Activated CD8-positive, alpha-beta memory T cell treated with anti-CD3 and anti-CD28 coated beads, Interleukin-2, amount 50 U/mL, for 1 hour (primary cell): ENCODE data around the gene GAN.
"Not testable (repeated sequence)": the region's sequence is repeated elsewhere in the genome, so short reads cannot be mapped to it uniquely, and the experiment has no call there.

Source experiments
- DNase-seq: peaks from one replicate; pipeline ENCODE4 v3.0.0-alpha.2; 2020; ENCODE audit errors: extremely low read depth

GAN gene

DNA sequence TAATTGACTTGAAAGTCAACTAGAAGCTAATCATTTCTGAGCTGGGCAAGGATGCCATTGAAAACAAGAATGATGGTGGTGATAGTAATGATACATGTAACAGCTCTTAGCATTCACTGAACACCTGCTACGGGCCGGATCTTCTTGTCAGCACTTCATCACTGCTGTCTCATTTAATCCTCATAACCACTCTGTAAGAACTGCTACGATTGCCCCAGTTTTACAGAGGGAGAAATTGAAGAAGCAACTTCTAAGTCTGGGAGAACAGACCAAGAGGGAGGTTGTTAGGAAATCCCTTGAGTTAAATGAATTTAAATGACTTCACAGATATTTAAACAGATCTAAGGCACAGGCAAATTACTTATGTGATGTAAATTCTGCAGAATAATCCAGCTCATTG is 7.0 kb upstream of the GAN start:
- no peak for DNase-seq

DNA sequence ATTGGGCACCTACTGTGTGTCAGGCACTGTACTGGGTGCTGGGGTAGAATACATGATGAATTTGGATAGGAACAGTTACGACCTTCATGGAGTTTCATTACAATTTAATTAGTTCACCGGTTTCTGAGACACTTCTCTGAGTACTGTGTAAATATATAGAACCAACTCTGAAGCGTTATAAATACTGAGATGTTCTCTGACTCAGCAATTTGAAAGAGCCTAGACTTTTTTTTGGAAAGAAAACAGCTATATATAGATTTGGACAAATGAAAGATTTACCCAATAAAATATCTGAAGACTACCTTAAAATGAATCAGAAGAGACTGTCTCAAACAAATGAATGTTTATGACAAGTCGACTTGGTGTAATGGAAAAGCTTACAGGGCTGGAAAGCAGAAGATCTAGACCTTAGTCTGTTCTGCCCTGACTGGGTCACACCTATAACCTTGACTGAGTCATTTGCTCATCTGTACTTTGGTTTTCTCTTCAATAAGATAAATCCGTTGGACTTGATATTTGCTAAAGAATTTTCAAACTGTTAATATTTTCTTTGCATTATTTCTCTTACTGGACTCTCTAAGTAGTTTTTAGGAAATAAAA is 4.6 kb upstream of the GAN start:
- DNase-seq: no peak

DNA sequence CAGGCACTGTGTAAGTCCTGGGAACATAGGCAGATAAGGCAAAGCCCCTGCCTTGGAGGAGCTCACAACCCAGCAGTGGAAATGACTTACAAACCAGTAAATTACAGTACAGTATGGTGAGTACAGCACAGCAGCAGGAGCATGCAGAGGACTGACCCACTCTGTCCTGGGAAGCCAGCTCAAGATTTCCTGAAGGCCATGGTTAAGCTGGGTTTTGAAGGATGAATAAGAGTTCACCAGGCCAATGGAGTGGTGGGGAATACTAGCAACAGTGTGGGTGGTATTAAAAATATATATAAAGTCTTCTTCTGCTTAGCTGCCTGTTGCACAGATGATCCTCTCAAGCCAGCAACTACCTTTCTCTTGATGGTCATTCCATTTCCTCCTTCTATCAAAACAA is 3.0 kb upstream of the GAN start:
- no peak for DNase-seq

DNA sequence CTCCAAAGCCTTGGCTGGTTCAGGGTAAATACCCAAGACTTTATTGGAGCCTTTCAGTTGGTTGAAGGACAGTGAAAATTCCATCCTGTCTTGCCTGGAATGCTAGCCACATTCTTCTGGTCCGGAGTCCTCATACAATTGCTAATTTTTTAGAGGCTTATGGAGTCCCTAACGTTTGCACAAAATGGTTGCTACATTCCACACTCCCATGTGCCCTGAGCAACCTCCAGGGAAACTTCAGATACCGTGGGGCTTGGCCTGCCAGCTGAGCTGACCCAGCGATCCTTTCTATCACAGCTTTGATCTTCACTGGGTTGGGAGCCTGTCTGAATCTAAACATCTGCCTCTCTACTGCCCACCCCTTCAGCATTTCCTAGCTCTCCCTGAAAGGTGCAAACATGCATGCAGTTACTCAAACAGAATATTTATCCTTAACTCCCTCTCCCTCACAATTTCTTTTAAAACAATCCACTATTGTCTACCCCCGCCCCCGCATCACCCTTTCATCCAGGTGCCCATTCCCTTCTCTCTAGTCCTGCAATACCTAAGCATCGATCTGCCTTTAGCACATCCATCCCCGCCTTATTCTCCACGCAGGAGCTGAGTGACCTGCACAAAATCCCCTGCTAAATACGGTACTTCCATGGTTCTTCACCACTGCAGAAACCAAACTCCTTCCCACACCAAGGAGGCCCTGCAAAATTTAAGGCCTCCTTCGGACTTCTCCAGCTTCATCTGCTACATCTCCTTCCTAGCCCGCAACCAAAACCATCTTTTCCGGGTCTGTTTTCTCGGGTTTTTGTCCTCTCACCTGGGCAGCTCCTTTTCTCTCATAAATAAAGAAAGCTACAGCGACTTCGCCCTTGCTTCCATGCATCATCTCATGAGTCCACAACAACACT is 810 bp upstream of the GAN start:
- DNase-seq: no peak

DNA sequence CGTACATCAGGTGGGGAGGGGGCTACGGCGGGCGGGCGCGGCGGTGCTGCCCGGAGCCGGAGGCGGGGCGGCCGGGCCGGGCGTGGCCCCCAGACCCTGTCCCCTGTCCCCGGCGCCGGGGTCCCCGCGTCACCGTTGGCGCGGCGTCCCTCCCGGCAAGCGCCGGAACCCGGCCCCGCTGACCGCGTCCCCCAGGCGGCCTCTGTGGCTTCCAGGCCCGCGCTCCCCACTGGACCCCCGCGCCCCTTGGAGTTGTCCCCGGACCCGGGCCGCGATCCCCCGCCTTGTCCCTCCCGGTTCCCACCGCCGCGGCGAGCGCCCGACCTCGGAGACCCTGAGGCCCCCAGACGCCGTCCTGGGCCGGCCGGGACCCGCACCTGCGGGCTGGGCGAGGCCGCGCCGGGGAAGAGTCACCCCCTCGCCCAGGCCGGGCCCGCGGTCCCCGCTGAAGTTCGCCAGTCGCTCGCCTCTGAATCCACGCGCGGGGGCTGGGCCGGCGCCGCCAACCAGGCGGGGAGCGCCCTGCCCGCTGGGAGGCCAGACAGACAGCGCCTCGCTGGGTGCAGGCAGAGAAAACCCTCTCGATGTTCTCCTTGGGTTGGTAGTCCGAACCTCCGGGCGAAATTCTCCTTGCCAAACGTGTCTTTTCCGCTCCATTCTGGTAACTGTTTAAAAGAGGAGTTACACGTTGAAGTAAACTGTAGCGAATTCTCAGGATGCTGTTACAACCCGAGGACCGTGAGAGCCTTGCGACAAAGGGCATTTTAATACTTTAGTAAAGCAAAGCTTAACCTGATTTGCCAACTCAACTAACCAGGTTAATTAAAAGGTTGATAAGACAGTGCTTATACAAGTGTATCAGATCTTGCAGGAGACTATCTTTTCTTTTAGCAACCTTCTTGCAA is 761 bp downstream of the GAN start:
- peak; percentile 2 for DNase-seq

DNA sequence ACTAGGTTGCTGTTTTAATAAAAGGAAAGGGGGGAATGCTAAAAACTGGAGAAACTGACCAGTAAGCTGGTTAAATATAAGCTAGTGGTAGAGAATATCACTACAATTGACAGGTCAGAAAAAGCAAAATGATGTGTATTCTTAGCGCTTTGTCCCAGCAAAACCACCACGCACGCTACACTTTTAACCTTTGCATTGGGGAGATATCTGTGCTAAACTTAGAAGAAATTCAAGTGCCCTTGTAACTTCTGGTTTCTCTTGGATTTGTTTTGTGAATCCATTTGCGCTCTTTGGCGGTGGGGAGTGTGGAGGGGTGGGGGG is 1.4 kb downstream of the GAN start:
- DNase-seq: no peak

DNA sequence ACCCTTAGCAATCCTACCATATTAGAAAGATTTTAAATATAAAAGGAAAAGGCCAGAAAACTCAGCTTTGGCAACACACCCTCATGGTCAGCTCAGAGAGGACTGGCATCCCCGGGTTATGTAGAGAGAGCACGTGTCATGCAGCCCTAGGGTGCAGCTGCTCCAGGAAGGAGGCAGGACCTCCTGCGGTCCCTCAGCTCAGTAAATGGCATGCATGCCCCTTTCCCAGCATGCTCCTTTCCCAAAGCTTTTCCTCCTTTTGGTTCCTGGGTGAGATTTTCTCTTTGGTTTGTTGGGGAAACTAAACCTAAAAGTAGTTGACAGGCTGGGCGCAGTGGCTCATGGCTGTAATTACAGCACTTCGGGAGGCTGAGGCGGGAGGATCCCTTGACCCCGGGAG is 3.9 kb downstream of the GAN start:
- no peak for DNase-seq

DNA sequence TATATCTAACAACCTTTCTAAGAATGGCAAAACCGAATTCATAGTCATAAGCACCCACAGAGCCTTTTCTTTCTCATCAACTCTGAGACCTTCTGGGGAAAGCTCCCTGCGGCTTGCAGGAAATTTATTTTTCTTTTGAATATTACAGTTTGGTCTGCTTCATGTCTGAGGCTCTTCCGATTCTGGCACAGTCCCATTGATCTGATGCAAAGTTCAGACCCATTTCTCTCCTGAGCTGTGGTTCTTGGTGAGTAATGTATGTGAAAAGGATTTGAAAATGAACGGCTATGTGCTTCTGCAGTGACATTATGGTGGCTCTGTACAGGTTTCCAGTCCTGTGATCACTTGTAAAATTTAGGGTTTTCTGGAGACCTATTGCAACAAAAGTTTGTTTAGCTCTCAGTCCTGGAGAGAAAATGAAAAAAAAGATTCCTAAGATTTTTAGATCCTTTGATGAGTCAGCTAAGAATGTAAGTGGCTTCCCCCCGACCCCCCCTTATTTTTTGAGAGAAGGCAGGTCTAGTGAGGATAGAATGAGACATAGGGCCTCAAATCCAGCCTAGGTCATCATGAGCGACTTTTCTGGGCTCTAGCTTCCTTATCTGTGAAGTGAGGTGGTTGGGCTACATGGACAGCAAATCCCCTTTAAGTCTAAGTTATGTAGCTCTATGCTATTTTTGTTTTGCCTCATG is 4.6 kb downstream of the GAN start:
- DNase-seq: no peak

DNA sequence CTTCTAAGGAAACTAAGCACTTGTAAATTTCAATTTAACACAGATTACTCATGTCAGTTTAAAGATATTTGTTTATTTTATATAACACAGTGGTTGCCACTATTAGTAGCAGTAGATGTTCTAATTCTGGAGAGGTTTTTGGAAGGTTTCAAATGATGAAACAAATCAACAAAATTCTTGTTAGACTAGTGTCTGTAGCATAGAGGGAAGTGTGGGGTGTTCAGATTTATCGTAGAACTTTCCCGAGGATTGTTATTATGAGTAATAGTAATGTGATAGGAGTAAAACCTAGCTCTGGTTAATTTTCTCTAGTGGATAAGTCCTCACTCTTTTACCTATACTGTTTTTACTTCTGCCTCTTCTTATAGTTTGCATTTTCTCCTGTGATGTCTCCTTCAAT is 6.3 kb downstream of the GAN start:
- no peak for DNase-seq

DNA sequence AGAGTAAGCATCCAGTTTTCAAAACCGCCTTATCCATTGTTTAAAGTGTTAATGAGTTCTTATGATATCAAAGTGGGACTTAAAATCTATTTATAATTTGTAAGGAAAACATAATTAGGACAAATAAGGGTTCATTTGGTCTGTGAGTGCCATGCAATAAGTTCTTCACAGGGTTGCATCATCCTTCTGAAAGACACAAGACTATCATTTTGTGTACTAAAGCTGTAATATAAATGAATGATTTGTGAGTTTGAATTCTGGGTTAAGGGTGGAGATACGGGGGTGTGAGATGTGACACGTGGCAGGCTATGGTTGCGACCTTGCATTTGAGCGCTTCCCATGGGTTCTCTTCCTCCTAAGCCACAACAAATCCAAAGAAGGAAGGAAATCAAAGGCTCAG is 6.8 kb downstream of the GAN start:
- DNase-seq: no peak

DNA sequence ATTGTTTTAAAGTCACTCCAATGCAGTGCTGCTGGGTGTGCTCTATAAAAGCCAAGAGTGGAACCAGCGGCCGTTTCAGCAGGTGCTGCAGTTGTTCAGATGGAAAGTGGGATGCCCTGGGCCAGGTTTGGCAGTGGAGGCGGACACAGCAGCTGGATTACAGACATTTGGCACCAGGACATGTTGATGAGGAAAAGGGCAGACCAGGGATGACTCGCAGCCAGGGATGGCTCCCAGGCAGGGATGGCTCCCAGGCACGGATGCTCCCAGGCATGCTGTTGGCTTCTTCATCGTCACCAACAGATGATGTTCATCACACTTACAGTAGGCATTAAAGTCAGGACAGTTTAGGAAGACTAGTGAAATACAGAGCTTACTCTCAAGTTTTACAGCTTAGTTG is 10.0 kb downstream of the GAN start:
- DNase-seq: no peak

DNA sequence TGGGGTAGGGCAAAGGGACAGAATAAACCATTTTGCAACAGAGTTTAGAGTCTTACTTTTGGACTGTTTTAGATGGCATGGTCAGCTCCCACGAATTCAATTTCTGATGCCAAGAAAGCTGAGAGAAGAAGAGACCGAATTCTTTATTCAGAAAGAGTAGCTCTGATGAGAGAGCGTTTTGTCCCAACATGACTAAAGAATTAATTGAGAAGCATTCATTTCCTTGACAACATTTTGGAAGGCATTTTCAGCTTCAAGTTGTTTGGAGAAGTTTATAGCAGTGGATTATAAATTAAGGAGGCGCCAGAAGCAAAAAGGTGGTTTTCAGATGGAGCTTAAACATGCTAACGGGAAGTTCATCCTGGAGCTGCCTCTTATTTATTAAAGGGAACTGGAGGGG is 12.2 kb downstream of the GAN start:
- DNase-seq: no peak

DNA sequence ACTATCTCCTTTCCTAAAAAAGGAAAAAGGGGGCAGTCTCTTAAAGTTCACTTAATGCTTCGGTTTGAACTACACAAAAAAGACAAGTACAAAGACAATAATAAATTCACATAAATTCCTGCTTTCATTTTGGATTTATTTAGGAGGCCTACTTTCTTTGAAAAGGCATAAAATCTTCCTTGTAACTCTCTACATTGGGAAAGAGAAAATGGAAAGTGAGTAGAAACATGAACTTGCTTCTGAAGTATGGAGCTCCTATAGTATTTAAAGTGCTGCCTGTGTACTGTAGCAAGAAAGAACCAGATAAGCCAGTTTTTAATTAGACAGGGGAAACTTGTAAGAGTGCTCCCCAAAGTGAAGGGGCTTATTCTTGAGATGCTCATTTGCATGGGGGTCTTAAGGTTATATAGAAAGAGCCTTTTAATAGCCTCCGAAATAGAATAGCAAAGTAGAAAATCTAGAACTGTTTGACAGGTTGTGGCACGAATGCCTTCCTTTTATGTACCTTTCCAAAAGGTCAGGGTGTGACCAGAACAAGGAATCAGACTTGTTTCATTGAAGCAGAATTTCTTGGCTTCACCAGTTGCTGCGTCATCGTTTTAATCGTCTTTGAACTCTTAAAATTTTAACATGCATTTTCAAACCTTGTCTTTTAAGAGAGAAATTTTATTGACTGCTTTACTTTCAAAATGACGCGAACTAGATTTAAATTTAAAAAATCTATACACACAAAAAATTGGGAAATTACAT is 12.9 kb downstream of the GAN start:
- DNase-seq: no peak

DNA sequence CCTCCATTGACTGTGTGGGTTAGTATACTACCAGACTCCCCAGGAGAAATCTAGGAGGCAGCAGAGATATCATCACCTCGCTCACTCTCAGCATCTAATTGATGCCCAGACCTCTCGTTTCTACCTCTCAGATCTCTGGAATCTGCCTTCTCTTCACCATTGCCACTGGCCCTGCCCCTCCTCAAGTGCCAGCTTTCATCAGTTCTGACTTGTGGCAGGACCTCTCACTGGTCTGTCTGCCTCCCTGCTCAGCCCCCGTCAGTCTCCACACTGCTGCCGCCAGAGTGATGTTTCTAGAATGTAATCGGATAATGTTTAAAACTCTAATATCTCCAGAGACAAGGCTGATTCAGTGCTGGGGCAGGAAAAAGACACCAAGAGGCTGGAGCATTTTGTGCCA is 15.2 kb downstream of the GAN start:
- DNase-seq: no peak

DNA sequence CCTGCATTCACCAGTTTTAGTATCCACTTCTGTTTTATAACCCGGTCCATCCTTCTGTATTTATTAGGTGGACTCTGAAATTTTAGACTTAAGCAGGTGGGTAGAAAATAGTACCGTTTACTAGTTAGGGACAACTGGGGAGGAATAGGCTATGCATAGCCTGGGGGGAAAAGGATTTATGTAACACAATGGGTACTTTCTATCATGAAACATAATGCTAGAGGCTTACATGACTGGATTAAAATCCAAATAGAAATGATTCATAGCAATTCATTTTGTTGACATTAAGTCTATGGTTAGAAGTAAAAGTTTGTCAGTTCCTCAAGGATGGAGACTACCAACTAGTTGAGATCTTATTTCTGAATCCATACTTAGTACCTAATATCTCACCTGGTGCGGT is 18.6 kb downstream of the GAN start:
- DNase-seq: no peak

DNA sequence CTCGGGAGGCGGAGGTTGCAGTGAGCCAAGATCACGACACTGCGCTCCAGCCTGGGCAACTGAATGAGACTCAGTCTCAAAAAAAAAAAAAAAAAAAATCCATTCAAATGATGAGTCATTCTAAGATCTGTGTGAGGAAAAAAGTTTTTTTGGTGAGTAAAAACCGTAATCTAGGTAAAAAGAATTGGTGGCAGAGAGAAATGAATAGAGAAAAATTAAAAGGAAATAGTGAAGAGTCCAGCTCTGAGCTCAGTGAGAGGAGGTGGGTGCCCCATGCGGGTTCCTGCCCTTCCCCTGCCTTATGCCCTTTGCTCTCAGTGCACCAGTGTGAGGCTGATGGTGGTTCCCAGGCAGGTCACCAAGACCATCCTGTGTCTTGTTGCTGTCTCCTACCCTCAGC is 20.9 kb downstream of the GAN start:
- no peak for DNase-seq

DNA sequence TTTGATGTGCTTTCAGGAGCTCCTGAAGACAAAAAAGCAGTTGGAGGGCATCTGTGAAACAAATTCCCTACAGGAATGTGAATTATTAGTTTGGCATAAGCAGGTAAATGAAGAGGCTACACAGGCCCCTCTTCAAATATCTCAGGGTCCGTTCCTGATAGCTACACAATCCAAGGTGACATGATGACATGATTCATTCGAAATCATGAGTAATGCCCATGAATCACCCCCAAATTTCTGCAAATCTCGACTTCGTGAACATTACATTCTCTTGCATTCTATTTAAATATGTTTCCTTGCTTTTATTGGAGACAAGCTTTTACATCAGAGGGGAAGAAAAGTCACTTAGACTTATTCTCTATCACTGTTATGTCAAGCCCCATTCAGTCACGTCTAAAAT is 22.3 kb downstream of the GAN start:
- no peak for DNase-seq

DNA sequence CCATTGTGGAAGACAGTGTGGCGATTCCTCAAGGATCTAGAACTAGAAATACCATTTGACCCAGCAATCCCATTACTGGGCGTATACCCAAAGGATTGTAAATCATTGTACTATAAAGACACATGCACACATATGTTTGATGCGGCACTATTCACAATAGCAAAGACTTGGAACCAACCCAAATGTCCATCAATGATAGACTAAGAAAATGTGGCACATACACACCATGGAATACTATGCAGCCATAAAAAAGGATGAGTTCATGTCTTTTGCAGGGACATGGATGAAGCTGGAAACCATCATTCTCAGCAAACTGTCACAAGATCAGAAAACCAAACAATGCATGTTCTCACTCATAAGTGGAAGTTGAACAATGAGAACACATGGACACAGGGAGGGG is 30.4 kb downstream of the GAN start:
- DNase-seq: not testable (repeated sequence)

DNA sequence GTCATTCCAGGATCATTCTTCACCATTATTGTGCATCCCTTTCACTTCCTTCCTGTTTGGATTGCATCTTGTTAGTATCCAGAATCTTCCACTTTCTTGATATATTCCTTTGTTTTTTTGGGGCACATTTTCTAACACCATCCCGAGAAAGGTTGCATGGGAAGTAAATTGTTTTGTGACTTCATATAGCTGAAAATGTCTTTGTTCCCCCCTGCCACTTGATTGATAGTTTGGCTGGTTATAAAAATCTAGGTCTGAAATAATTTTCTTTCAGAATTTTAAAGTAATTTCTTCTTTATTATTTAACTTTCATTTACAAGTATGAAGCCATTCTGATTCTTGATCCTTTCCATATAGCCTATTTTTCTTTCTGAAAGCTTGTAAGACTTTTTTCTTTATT is 32.7 kb downstream of the GAN start:
- DNase-seq: no peak

DNA sequence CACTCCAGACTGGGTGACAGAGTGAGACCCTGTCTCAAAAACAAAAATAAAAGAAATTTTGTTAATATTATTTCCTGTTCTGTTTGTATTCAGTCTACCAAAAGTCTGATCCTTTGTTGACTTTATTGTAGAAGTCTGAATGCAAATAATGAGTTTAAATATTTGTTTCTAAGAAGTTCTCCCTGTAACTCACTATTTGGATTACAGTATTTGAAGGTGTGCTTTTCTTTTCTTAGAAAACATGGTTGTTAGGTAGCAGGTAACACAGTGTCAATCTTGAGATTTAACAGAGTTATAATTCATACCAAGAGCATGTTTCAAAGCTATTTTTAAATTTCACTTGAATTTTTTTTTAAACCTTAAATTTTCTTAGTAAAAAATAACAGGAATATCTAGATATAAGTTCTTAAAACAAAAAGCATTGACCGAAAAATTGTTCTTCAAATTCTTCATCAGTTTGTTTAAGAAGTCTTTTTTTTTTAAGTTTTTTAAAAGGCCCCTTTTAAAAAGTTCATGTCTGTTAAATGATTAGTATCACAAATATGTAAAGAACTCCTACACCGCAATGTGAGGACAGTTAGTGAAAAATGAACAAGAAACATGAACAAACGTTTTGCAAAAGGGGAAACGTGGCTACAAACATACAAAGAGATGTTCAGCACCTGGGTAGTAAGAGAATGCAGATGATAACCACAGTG is 35.0 kb downstream of the GAN start:
- no peak for DNase-seq

DNA sequence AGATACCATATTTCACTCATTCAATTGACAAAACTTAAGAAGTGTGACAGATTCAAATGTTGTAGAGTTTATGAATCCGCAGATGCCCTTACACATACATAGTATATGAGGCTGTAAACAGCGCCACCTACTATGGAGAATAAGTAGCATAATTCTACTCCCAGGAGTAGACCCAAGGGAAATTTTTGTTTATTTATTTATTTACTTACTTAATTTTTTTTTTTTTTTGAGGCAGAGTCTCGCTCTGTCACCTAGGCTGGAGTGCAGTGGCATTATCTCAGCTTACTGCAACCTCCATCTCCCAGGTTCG is 35.5 kb downstream of the GAN start:
- no peak for DNase-seq
